ENCODE measurements around the gene PPRC1.

DNA sequence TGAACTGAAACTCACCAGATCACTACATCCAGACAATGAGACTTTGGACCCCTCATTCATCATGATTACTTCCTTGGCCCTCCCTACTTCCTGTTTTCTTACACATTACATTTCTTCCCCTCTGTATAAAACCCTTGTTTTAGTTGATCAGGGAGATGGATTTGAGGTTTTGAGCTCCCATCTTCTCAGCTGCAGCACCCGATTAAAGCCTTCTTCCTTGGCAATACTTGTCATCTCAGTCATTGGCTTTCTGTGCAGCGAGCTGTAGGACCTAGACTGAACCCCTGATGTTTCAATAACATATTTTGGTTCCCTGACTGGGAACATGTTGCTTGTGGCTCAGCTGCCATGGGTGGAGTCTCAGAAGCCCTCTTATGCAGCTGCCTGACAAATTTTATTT lies 52.4 kb downstream of the PPRC1 start:
- TF ChIP-seq, protein P1, sequence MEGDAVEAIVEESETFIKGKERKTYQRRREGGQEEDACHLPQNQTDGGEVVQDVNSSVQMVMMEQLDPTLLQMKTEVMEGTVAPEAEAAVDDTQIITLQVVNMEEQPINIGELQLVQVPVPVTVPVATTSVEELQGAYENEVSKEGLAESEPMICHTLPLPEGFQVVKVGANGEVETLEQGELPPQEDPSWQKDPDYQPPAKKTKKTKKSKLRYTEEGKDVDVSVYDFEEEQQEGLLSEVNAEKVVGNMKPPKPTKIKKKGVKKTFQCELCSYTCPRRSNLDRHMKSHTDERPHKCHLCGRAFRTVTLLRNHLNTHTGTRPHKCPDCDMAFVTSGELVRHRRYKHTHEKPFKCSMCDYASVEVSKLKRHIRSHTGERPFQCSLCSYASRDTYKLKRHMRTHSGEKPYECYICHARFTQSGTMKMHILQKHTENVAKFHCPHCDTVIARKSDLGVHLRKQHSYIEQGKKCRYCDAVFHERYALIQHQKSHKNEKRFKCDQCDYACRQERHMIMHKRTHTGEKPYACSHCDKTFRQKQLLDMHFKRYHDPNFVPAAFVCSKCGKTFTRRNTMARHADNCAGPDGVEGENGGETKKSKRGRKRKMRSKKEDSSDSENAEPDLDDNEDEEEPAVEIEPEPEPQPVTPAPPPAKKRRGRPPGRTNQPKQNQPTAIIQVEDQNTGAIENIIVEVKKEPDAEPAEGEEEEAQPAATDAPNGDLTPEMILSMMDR (IDR thresholded peaks at IDR 0.05; ENCODE audit: insufficient read depth, low read length), result no peak
- TF ChIP-seq POLR2AphosphoS5 (IDR thresholded peaks at IDR 0.05; ENCODE audit: low read depth) (no peak), SPI1 (IDR thresholded peaks at IDR 0.05; ENCODE audit: borderline replicate concordance, low read depth) (no peak), GABPA (IDR thresholded peaks at IDR 0.05; ENCODE audit: low read depth) (no peak)
- TF ChIP-seq, protein P2, sequence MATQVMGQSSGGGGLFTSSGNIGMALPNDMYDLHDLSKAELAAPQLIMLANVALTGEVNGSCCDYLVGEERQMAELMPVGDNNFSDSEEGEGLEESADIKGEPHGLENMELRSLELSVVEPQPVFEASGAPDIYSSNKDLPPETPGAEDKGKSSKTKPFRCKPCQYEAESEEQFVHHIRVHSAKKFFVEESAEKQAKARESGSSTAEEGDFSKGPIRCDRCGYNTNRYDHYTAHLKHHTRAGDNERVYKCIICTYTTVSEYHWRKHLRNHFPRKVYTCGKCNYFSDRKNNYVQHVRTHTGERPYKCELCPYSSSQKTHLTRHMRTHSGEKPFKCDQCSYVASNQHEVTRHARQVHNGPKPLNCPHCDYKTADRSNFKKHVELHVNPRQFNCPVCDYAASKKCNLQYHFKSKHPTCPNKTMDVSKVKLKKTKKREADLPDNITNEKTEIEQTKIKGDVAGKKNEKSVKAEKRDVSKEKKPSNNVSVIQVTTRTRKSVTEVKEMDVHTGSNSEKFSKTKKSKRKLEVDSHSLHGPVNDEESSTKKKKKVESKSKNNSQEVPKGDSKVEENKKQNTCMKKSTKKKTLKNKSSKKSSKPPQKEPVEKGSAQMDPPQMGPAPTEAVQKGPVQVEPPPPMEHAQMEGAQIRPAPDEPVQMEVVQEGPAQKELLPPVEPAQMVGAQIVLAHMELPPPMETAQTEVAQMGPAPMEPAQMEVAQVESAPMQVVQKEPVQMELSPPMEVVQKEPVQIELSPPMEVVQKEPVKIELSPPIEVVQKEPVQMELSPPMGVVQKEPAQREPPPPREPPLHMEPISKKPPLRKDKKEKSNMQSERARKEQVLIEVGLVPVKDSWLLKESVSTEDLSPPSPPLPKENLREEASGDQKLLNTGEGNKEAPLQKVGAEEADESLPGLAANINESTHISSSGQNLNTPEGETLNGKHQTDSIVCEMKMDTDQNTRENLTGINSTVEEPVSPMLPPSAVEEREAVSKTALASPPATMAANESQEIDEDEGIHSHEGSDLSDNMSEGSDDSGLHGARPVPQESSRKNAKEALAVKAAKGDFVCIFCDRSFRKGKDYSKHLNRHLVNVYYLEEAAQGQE (IDR thresholded peaks at IDR 0.05; ENCODE audit: insufficient replicate concordance, low read depth), result no peak
